ENCODE results near the gene KCNMA1.

Gene KCNMA1

DNA sequence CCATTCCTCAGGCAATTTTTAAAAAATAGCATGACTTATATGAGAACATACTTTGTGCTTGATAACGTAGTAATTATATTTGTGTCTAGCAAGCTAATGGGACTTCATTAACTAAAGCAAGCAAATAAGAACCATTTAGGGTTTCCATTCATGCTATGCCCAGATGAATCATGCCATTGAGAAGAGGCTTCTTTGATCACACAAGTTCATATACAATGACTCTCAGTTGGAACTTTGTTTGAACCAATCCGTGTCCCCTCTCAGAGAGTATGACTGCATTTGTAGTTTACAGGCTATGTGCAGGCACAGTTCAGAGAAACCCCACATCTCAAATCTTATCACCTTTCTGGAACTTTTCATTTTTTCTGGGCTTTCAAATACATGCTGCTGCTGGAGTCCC is 614.2 kb downstream of the KCNMA1 start:
- no peak for DNase-seq

DNA sequence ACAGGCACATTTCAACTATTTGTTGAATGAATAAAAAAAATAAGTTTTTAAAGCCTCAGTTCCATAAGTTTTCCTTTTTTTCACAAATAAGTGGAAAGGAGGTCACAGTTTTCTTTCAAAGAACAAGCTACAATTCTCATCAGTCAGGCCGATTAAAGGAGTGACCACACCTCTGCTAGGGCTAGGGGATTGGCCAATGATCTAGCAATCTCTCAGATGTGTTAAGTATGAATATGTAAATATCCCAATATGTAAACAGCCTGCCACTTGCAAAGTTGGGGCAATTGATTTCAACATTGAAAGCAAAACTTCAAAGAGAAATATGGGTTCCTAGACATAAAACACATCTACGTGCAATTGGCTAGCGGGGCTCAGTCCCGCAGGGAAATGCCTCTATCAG is 614.9 kb downstream of the KCNMA1 start:
- DNase-seq: no peak

DNA sequence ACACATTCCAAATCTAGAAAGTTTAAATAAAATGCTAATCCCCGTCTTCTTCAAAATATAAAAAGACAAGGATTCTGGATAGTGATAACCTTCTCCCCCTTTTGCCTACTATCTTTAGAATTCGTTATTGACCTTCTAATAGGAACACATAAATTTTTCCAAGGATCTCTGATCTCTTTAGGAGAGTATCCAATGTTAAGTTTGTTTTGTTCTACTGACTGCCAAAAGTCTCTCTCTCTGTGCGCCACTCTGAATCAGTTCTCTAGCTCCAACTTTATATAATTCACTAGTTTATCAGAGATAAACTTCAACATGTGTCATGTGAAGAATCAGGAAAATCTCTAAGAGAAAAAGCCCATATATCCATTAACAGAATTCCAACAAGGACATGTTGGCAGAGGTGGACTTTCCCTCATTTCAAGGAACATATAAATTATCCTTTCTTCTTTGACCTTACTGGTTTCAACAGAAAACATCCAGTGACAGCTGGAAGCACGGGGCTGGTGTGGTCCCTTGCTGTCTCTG is 615.6 kb downstream of the KCNMA1 start:
- no peak for DNase-seq

DNA sequence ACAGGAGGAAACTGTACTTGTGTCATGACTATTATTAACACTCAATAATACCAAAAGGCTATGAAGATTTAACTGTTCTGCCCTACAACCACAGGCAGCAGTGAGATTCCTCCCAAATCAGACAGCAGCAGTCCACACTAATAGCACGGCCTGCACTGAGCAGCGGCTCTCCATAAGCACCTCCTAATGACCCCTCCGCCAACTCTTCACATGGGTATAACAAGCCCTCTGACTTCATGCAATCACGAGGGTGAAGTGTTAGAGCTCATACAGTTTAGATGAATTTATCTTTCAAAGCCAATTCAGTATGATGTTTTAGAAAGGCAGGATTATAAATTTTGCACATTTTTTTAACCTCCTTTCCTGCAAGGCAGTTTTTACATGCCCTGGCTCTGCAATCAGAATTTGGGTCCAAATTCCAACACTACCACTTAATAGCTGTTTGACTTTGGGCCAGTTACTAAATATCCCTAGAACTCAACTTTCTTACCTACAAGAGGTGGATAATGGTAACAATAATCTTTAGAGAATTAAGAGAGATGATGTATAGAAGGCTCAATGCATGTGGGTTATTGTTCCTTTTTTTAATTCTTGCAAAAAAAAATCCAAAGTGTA is 617.1 kb downstream of the KCNMA1 start:
- peak; percentile 2 for DNase-seq

DNA sequence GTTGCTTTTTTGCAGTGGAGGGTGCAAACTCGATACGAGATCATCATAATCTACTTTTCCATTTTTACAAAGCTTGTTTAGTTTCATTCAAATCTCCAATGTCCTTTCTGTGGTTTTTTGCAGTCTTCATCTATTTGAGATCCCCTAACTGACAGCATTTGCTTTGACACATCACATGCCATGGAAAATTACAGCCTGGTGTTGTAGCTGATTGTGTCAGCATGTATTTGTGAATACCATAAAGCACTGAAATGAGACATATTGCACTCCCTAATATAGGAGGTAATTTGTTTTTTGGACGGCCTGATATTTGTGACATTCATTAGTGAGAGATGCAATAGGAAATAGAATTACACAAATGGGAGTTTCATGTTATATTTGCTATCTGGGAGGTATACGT is 620.8 kb downstream of the KCNMA1 start:
- DNase-seq: no peak

DNA sequence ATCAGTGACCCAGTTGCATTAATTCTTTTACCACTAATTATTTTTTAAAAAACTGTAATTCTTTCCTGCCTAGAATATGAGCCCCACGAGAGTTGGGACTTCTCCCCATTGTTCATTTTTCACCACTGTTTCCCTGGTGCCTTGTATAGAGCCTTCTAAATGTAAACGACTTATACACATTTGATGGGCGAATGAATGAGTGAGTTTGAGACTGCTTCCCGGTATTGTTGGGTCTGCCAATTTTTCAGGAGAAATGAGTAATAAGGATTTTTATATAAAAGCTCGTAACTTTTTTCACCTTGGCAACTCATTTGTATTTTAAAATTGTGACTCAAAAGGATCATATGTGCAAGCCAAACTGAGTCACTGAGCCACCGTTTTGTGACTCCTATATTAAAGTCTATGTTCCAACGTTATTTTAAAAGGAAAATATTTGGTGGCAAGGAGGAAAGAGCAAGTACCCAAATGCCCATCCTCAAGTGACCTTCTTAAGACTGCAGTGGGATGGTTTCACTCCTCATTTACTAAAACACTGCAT is 621.3 kb downstream of the KCNMA1 start:
- no peak for DNase-seq

DNA sequence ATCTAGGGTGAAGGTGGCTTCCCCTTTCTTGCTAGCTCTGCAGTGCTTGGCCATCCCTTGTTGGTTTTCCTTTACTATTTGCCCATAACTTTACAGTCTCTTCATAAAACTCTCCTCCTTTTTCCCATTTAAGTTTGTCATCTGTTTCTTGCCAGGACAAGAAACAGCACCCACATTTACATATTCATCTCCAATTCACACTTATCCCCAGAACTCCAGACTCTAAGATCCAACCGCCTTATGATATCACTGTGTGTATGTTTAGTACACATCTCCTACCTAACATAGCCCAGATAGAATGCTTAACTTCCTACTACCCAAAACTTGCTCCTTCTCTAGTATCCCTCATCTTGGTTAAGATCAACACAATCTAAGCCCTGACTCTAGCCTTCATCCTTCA is 622.2 kb downstream of the KCNMA1 start:
- DNase-seq: no peak

DNA sequence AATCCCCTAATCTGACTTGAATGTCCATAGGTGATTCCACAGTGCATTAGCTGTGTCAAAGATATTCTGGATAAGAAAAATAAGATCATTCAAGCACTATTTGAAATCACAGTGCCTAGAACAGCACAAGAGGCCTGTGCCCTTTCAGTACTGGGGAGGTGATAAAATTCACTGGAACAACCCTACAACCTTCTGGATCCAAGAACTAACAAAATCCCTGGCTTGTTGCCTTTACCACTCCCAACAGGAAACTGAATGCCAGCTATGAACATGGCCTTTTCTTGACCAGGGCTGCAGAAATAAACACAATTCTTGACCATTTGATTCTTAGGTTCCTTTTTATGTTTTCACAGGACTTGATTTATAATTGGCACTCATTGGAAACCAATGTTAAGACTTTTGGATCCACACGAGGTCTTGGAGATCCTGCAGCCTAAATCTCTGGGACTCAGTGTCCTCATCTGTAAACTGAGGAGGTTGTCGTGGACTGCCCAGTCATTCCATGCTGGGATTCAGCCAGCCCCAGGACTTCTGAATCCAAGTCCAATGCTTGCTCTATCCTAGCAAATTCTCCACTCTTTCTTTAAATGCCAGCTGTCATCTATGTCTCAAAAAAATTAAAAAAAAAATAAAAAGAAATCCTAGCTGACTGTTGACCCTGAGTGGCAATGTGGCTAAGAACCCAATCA is 624.7 kb downstream of the KCNMA1 start:
- no peak for DNase-seq

DNA sequence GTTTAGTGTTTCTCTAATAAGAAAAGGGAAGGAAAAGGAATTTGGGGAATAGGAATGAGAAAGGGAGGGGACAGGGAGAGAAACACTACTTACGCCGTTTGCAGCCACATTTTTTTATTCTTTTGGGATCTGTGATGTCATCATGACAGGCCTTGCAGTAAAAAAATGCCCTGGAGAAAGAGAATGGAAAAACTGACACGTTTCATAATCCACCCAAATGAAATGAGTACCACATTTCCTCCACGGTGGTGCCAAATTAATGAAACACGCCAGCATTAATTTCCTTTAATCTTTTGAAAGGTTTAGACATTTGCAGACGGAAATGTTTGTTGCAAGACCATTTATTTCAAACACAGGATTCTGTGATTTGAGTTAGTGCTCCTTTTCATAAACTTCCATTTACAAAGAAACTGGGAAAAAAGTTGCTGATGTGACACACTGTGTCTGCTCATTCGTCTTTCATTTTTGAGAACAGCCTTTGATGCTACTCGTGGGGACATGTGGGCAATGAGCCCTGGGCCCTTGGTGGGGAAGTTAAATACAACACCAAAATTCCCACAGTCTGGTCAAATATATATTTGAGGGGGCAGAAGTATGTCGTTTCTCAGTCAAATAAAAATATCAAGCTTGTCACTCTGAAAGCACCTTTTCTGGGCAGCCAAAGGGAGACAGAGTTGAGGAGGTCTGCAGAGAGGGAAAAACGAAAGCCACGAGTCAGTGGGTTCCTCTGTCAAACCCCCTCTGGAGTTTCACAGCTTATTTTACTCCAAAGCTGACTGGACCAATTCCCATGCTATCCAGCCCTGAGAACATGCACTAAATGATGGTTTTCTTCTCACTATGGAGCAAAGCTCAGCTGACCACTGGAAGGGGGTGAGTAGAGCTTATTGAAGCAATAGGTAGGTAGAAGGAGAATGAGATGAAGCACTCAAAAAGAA is 625.5 kb downstream of the KCNMA1 start:
- no peak for DNase-seq

DNA sequence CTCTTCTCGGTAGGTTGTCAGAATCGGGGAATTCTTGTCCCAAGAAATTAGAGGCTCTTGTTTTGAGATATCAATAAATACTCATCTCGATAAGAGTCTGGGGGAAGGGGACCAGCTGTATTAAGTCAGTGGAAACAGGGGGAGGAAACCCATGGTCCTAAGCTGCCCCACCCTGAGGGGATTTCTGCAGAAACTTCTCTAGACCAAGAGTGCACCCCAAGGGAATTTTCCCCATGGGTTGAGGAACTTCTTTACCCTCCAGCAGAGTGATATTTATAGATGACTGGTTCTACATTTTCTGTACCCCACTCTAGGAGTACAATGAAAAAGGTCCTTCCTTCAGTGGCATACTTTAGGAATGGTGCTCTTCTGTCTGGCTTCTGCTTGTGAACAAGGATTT is 627.2 kb downstream of the KCNMA1 start:
- DNase-seq: no peak

DNA sequence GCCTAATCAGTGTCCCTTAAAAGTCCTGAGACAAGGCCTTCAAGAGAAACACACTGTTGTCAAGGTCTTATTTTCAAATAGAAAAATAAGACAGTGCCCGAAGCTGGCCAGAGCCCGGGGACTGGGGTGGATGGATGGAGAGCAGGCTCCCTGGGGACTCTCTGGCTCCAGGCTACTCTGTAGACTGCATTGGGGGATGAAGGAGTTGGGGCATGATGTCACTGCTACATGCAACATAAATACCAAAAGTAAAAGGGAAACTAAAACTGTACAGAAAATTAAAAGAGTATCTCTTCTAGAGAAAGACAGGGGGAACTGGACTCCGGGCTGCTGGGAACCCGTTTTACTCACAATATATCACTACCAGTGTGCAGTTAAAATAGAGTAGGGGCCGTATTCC is 629.8 kb downstream of the KCNMA1 start:
- no peak for DNase-seq

DNA sequence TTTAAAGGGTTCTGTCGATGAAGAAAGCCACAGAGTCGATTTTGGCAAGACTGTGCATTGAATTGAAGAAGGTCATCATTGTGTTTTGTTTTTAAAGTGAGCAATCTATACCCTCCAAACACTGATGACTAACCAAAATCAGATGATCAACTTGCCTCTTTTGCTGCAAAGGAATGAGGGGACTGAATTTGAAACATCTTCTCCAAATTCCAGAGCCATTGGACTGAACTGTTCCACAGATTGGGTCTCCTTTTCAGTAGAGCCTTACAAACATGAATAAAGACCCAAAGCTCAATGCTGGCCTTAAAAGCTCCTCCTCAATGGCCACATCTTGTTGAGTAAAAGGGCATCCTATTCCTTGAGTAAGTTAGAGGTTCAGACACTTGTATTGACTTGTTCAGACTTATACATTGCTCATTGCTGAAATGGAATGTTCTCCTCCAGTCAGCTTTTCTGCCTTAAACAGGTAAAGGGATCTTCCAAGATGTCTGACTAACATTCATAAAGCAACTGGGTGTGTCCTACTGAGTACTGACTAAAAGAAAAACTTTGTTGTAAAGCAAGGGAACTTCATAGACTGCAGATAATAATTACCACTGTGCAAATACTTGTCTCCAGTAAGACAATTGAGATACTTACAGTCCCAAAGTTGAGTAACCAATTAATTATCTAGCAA is 630.6 kb downstream of the KCNMA1 start:
- no peak for DNase-seq

DNA sequence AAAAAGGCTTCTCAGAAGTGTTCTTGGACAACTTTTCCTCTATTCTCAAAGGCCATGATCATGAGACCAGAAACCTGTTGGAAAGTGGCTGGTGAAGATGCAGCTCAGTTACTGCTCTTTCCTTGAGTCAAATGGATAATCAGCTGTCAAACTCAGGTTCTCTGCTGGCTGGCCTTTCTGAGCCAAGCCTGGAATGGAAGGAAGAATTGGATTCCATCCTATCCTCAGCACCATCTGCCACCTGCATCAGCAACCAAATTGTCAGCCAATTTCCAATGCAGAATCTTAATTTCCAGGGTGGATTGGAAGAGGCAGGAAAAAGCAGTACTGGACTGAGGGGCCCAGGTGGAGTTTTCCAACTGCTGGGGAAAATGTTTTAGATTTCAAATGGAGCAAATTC is 631.7 kb downstream of the KCNMA1 start:
- peak; percentile 2 for DNase-seq

DNA sequence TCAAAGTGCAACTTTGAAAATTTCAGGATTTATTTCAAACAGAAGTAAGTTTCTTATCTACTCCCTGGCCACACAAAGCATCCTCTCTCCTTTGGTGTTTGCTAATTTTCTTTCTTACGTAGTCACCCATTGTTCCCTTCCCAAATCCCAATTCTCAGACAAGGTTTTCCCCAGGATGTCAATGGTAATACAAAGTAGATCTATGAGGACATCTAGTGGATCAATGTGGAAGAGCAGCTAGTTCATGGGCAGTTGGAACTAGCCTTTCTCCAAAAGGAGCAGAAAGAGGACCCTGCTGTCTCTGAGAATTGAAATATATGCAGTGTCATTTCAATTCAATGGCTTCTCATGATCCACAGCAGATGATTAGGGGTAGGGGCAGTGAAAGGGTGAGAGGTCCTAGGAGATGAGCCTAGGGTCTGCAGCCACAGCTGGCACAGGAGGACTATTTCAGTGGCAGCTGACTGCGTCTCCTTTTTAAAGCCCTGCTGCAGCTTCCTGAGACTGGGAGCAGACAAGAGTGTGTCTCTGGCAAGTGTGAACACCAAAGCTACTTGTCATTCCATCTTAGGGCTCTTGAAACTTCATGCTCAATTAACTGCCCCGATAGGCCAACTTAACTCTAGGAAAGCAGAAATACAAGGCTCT is 632.6 kb downstream of the KCNMA1 start:
- DNase-seq: peak; percentile 72

DNA sequence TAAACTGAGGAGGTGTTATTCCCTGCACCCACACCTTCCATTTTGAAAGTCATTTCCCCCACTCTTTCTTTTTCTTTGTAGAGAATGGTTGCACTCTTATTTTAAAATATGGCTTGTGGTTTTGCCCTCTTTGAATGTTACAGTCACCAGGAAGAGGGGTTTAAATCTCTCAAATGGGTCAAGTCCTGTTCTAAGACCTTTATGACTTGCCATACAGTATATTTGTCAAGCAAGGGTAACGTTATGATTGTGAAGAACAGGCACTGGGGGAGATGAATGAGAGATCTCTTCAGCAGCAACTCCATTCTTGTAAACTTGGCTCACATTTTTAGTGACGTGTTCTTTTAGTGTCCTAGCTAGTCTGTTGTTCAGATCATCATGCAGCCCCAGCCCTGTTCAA is 634.7 kb downstream of the KCNMA1 start:
- no peak for DNase-seq

DNA sequence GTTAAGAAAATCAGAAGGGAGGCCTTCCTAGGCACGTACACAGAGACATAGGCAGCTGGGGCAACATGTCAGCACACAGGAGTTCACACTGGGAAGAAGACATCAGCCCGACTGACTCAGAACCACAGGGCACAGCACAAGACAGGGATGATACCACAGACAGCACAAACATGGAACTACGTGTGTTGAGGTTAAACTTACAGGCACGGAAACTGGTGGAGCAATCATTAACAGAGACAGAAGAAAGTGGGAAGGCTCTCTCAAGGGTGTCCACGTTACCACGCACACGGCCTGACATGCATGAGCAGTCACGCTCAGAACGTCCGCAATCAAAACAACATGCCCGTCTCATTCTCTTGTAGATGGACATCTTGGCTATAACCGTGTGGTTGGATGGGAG is 636.4 kb downstream of the KCNMA1 start:
- DNase-seq: no peak

DNA sequence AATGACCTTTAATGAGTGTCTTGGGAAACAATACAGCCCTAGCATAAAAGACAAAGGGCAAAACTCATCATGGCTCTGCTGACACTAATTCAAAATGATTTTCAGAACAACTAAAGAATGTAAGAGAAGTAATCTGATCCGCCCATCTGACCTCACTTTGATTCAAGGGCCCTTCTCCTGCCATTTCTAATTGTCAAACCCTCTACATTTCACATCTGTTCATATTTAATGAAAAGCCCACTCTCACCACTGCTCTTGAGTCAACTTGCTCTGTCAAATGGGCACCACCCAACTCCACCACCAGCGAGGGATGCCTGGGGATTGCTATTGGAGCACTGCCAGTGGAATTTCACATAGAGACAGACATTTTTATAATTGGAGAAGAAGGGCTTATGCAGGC is 639.2 kb downstream of the KCNMA1 start:
- DNase-seq: no peak

DNA sequence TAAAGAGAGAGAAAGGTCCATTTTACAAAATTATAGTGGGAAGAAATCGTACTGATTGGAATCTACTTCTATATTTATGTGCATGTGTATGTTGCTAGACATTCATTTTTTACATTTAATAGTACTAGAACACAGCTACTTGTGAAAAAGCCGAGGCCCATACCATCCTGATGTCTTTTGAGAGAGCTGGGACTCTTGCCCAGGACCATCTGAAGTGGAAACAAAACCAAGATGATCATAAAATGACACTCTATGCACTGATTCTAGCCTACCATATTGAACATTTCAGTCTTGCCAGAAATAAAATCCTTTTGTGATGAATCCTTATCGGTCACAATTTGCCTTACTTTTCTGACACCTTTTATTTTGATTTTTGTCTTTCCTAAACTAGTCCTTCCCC is 640.0 kb downstream of the KCNMA1 start:
- DNase-seq: no peak

DNA sequence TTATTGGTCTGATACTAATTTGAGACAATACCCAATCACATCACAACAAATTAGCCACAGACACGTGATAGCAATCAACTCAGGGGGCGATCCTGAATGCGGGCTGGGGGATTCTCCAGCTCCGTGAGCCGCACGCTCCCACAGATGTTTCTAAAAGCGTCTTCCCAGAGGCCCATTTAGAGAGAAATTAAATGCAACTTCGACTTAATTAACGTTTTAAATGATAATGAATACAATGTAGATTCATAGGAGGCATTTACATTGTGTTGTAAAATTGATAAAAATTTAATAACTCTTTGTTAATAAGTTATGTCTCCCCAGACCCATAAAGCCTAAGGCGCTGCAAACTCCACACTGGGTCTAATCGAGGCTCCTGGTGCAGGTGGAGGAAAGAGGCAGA is 642.6 kb downstream of the KCNMA1 start:
- no peak for DNase-seq

DNA sequence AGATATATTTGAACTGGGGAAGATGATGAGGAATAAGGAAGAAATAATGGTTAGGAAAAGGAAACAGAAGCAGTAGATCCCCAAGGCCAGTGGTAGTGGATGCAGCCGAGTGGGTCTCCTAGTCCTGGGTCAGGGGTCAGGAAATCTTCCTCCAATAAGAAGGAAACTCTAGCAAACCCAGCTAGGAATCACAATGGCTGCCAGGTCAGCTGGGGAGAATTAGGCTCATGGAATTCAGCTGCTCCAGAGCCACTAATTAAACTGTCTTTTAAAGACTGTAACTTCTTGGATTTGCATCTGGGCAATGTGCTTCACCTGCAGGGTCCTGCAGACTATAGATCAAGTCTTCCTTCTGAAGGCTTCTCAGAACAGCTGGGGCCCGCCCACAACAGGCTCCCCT is 644.4 kb downstream of the KCNMA1 start:
- DNase-seq: no peak

DNA sequence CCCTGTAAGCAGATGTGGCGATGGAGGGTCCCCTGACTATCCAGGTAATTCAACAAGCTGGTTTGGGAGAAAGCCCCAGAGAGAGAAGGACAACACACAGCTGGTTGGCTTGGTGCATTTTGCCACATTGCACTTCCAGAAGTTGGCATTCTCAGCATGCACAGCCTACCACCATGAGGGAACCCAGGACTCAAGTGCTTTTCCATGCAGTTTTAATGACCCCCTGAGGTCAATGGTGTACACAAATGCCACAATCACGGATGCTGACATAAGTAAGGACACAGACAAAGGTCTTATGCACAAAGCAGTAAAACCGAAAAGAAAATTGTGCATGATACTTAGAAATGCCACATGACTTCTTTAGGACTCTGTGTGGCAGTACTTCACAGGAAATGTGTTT is 645.1 kb downstream of the KCNMA1 start:
- no peak for DNase-seq

DNA sequence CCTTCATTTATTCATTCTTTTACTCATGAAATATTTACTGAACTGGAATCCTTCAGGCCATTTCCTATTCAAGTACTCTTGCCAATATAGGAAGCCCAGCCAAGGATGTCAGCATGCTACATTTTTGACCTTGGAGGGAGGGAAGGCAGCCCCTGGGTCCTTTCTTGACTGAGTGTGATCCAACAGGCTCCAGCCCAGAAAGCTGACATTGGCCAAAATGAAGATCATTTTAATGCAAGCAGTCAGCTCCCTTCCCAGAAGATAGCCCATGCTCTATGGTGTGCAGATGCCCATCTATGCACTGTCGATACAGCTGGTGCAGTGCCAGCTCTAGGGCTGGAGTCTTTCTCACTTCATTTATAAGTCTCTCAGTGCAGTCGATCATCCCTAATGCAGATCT is 646.0 kb downstream of the KCNMA1 start:
- DNase-seq: no peak
